Panc1 (cell line): ENCODE results near the gene NEU1. TPM values are rescaled to one million over a fixed set of nuclear protein-coding genes. Genes with fewer than 3 reads are reported as not detected.
"Not testable (repeated sequence)": the region's sequence is repeated elsewhere in the genome, so short reads cannot be mapped to it uniquely, and the experiment has no call there.

ENCODE experiments used
- ATAC-seq: fragments of 200-7000 bp; cut with Tn5 transposase; 2 replicates; pipeline ENCODE4 v1.9.1; 2020; ENCODE audit warnings: mild to moderate bottlenecking, moderate library complexity
- BruUV-seq: library from RNA; stranded (reverse); fragments of 400-500 nt; replicated peaks from 2 replicates; lab custom pipeline; 2021; lab: Mats Ljungman, UMichigan
- CTCF ChIA-PET: fragments of 300-600 bp; sonication (Branson Sonifier 250); formaldehyde crosslinking; loops from one replicate; lab custom pipeline; 2022; ENCODE audit warnings: antibody characterized with exemption; lab: Charles Lee
- POLR2A ChIA-PET: fragments of 300-600 bp; sonication (Branson Sonifier 250); formaldehyde crosslinking; loops from one replicate; lab custom pipeline; 2022; ENCODE audit warnings: antibody characterized with exemption; lab: Charles Lee
- DNase-seq: peaks from one replicate; pipeline ENCODE4 v3.0.0-alpha.2; 2010; ENCODE audit warnings: low read depth, low spot score
- H3K27ac ChIP-seq: 2 replicates; pipeline ENCODE4 v1.5.1; 2011; ENCODE audit warnings: mild to moderate bottlenecking, low read length, inconsistent platforms
- H3K27me3 ChIP-seq: fragments of 200-500 bp; sonication (Bioruptor generic); 2 replicates; pipeline ENCODE4 v1.6.0; 2014; ENCODE audit warnings: low read length, inconsistent platforms; ENCODE audit not compliant: control insufficient read depth, insufficient read depth
- H3K36me3 ChIP-seq: fragments of 200-500 bp; sonication (Bioruptor generic); 2 replicates; pipeline ENCODE4 v1.5.1; 2014; ENCODE audit warnings: inconsistent platforms, mild to moderate bottlenecking, low read length, moderate library complexity; ENCODE audit not compliant: control insufficient read depth, insufficient read depth
- H3K4me1 ChIP-seq: 2 replicates; pipeline ENCODE4 v1.5.1; 2011; ENCODE audit warnings: inconsistent platforms, mild to moderate bottlenecking, low read length, moderate library complexity; ENCODE audit not compliant: control insufficient read depth, insufficient read depth
- H3K4me3 ChIP-seq, 2 experiments: 2 replicates each; pipeline ENCODE4 v1.5.1; 2011 to 2012; ENCODE audit warnings: low read depth in 2 of 2, low read length in 2 of 2, mild to moderate bottlenecking in 2 of 2, inconsistent platforms in 1 of 2, moderate library complexity in 1 of 2
- H3K9me3 ChIP-seq: fragments of 200-500 bp; sonication (Bioruptor generic); 2 replicates; pipeline ENCODE4 v1.5.1; 2014; ENCODE audit warnings: low read depth, mild to moderate bottlenecking, inconsistent platforms, low read length, moderate library complexity; ENCODE audit not compliant: control insufficient read depth, insufficient read depth
- CTCF ChIP-seq: fragments of 450-650 bp; IDR thresholded peaks from 2 replicates; pipeline ENCODE4 v1.5.1; 2017; ENCODE audit warnings: mild to moderate bottlenecking
- POLR2AphosphoS5 ChIP-seq: IDR thresholded peaks from 2 replicates; pipeline ENCODE4 v1.6.1; 2012; ENCODE audit warnings: mild to moderate bottlenecking, low read depth, low read length, moderate library complexity
- REST ChIP-seq, 2 experiments: IDR thresholded peaks; 2 replicates each; pipeline ENCODE4 v1.6.1; 2011 to 2012; ENCODE audit warnings: low read depth in 2 of 2, control low read depth in 1 of 2, low read length in 1 of 2, mild to moderate bottlenecking in 1 of 2, moderate library complexity in 1 of 2; ENCODE audit not compliant: insufficient read depth in 1 of 2
- SIN3A ChIP-seq: IDR thresholded peaks from 2 replicates; pipeline ENCODE4 v1.6.1; 2012; ENCODE audit warnings: low read depth, mild to moderate bottlenecking, low read length, moderate library complexity, borderline replicate concordance; ENCODE audit not compliant: insufficient read depth
- TCF7L2 ChIP-seq: IDR thresholded peaks from 2 replicates; pipeline ENCODE4 v1.6.1; 2011; ENCODE audit warnings: mild to moderate bottlenecking, low read depth, low read length, inconsistent platforms
- in situ Hi-C: cut with HindIII; loops from 2 replicates; pipeline ENCODE4 v1.10.0; 2016; ENCODE audit warnings: low sequenced_read_pairs, low pct_unique_long_range_greater_than_20kb
- intact Hi-C: fragments of 100-400 bp; cut with micrococcal nuclease; formaldehyde crosslinking; loops from one replicate; pipeline ENCODE4 v1.10.0; 2022; ENCODE audit not compliant: unreplicated experiment
- total RNA-seq: library from RNA; stranded (reverse); gene quantifications from one replicate; pipeline ENCODE4 v1.2.1, GENCODE V29; 2021; ENCODE audit not compliant: unreplicated experiment

NEU1 gene
- total RNA-seq, 1 experiment from 2014 or later = 111 TPM

- Histone ChIP-seq H3K4me1 (peaks cover 5% of the 10 kb centered on the region; the same call in 1 of the 2 replicates), H3K4me3 (peak overlapping the region; percentile 35 to 48; a peak in 3 of 4 replicates), H3K27me3 (no peaks in the 10 kb centered on the region), H3K36me3 (no peaks in the 10 kb centered on the region), H3K9me3 (no peaks in the 10 kb centered on the region), H3K27ac (peak overlapping the region; percentile 87)
- no TSS peak for BruUV-seq
- ATAC-seq (no peak), DNase-seq (no peak)
- POLR2A ChIA-PET = no interaction called here
- in situ Hi-C loops (no loop called here), intact Hi-C loops (no loop called here)
- CTCF ChIA-PET = no interaction called here
- no peak for TF ChIP-seq TCF7L2
- no peak for TF ChIP-seq SIN3A
- no peak for TF ChIP-seq CTCF
- no peak for TF ChIP-seq REST (IDR thresholded peaks at IDR 0.05; ENCODE audit: insufficient read depth in 1 of 2, low read depth in 2 of 2, low read length in 1 of 2)
- TF ChIP-seq POLR2AphosphoS5 = no peak
Observed at GRCh38 chr6:31813465-31813849, 49.2 kb downstream of the NEU1 start.

- in situ Hi-C loops = no loop called here
- TF ChIP-seq SIN3A = no peak
- TF ChIP-seq POLR2AphosphoS5 = no peak
- no peak for TF ChIP-seq REST (IDR thresholded peaks at IDR 0.05; ENCODE audit: insufficient read depth in 1 of 2, low read depth in 2 of 2, low read length in 1 of 2)
- no peak for TF ChIP-seq CTCF
- TF ChIP-seq TCF7L2 = no peak
- Histone ChIP-seq H3K27me3 (no peaks in the 10 kb centered on the region), H3K4me1 (peaks cover 8% of the 10 kb centered on the region; the same call in 1 of the 2 replicates), H3K36me3 (no peaks in the 10 kb centered on the region), H3K27ac (no peak overlapping the region), H3K9me3 (no peaks in the 10 kb centered on the region), H3K4me3 (no peak overlapping the region)
- DNase-seq = no peak
- ChIA-PET POLR2A (interaction anchor here (0.6 kb wide), 1 partner anchor 80 kb away, joined by 3 read pairs; no protein-coding TSS in a partner anchor), CTCF (interaction anchor here (0.5 kb wide), 1 partner anchor 19 kb away, joined by 10 read pairs; no protein-coding TSS in a partner anchor)
- intact Hi-C loops = no loop called here
- ATAC-seq = no peak
- no TSS peak for BruUV-seq
Observed at GRCh38 chr6:31811645-31812044, 51.0 kb downstream of the NEU1 start.

GRCh38 chr6:31808599-31808998 lies 54.0 kb downstream of the NEU1 start:
- H3K27me3 ChIP-seq, BruUV-seq, in situ Hi-C loops, H3K27ac ChIP-seq, H3K4me3 ChIP-seq, DNase-seq, ATAC-seq, H3K36me3 ChIP-seq, intact Hi-C loops, CTCF ChIA-PET, H3K4me1 ChIP-seq, H3K9me3 ChIP-seq: not testable (repeated sequence)
- POLR2A ChIA-PET = interaction anchor here (0.8 kb wide), 1 partner anchor 10 kb away, joined by 3 read pairs; no protein-coding TSS in a partner anchor
